OCI-LY7 (cell line): ENCODE data around the gene ARMH1. TPM values are rescaled to one million over a fixed set of nuclear protein-coding genes. Genes with fewer than 3 reads are reported as not detected.

ENCODE experiments used
- BruUV-seq: library from RNA; stranded (reverse); fragments of 400-500 nt; replicated peaks from 2 replicates; lab custom pipeline; 2021; lab: Mats Ljungman, UMichigan
- CTCF ChIA-PET: fragments of 300-600 bp; sonication (Branson Sonifier 250); formaldehyde crosslinking; loops from one replicate; lab custom pipeline; 2022; ENCODE audit warnings: antibody characterized with exemption; ENCODE audit not compliant: unreplicated experiment; lab: Charles Lee
- POLR2A ChIA-PET: fragments of 300-600 bp; sonication (Branson Sonifier 250); formaldehyde crosslinking; loops from one replicate; lab custom pipeline; 2022; ENCODE audit warnings: antibody characterized with exemption; lab: Charles Lee
- DNase-seq: peaks from one replicate; pipeline ENCODE4 v3.0.0-alpha.2; 2015; ENCODE audit warnings: low spot score
- H2AFZ ChIP-seq: fragments of 200-600 bp; sonication (generic), shearing (Covaris generic); 2 replicates; pipeline ENCODE4 v1.6.1; 2014; ENCODE audit warnings: mild to moderate bottlenecking, antibody characterized with exemption, low read length, moderate library complexity
- H3K27ac ChIP-seq: fragments of 200-600 bp; sonication (generic); 2 replicates; pipeline ENCODE4 v1.5.1; 2014; ENCODE audit warnings: mixed run types, low read depth, mild to moderate bottlenecking, moderate library complexity, low read length, inconsistent platforms; ENCODE audit not compliant: poor library complexity, severe bottlenecking
- H3K36me3 ChIP-seq: fragments of 200-600 bp; sonication (generic); 2 replicates; pipeline ENCODE4 v1.6.1; 2014; ENCODE audit warnings: mild to moderate bottlenecking, antibody characterized with exemption, low read length, moderate library complexity, mixed read lengths; ENCODE audit not compliant: insufficient read depth
- H3K4me1 ChIP-seq: fragments of 200-600 bp; sonication (generic); 2 replicates; pipeline ENCODE4 v1.5.1; 2014; ENCODE audit warnings: mild to moderate bottlenecking, low read length; ENCODE audit not compliant: insufficient read depth, poor library complexity, severe bottlenecking
- H3K4me2 ChIP-seq: fragments of 200-600 bp; sonication (generic); 2 replicates; pipeline ENCODE4 v1.6.1; 2014; ENCODE audit warnings: mild to moderate bottlenecking, low read length
- H3K4me3 ChIP-seq: fragments of 200-600 bp; sonication (generic); 2 replicates; pipeline ENCODE4 v1.5.1; 2014; ENCODE audit warnings: mild to moderate bottlenecking, low read depth, low read length; ENCODE audit not compliant: poor library complexity, severe bottlenecking
- H3K79me2 ChIP-seq: fragments of 200-600 bp; sonication (generic); 2 replicates; pipeline ENCODE4 v1.6.1; 2016; ENCODE audit warnings: low read depth, mild to moderate bottlenecking, low read length, moderate library complexity, mixed read lengths; ENCODE audit not compliant: insufficient read depth
- H3K9me2 ChIP-seq: fragments of 200-600 bp; sonication (generic); 2 replicates; pipeline ENCODE4 v1.6.1; 2016; ENCODE audit warnings: mild to moderate bottlenecking, low read length, mixed read lengths; ENCODE audit not compliant: insufficient read depth
- H3K9me3 ChIP-seq: fragments of 200-600 bp; sonication (generic); 2 replicates; pipeline ENCODE4 v1.6.1; 2014; ENCODE audit warnings: mild to moderate bottlenecking, mixed run types, low read length, mixed read lengths
- H4K20me1 ChIP-seq: fragments of 200-600 bp; sonication (generic); 2 replicates; pipeline ENCODE4 v1.6.1; 2014; ENCODE audit warnings: mild to moderate bottlenecking, antibody characterized with exemption, low read length, moderate library complexity, mixed read lengths; ENCODE audit not compliant: insufficient read depth
- EZH2phosphoT487 ChIP-seq: fragments of 200-600 bp; sonication (generic); IDR thresholded peaks from 2 replicates; pipeline ENCODE4 v1.6.1; 2018; ENCODE audit warnings: low read depth, borderline replicate concordance, mild to moderate bottlenecking, mixed run types, antibody characterized with exemption, low read length, moderate library complexity, mixed read lengths
- intact Hi-C: fragments of 100-400 bp; cut with micrococcal nuclease; formaldehyde crosslinking; loops from one replicate; pipeline ENCODE4 v1.10.0; 2022; ENCODE audit not compliant: unreplicated experiment
- total RNA-seq, 2 experiments: library from RNA; depleted of rRNA in 1 of 2; stranded (reverse); fragments of >200 nt in 1 of 2; shearing (Covaris generic) in 1 of 2; gene quantifications; 2 replicates each; pipeline ENCODE4 v1.2.3, GENCODE V29; 2014 to 2022
- TF ChIP-seq, protein P1 (sequence below): fragments of 200-600 bp; sonication (generic); conservative IDR thresholded peaks from 2 replicates; pipeline ENCODE4 v1.5.1; 2014; ENCODE audit warnings: mild to moderate bottlenecking, antibody characterized with exemption, low read length, moderate library complexity, mixed read lengths

ARMH1 gene
- total RNA-seq, 2 experiments from 2014 or later, result 7.8 to 8.9 TPM

DNA sequence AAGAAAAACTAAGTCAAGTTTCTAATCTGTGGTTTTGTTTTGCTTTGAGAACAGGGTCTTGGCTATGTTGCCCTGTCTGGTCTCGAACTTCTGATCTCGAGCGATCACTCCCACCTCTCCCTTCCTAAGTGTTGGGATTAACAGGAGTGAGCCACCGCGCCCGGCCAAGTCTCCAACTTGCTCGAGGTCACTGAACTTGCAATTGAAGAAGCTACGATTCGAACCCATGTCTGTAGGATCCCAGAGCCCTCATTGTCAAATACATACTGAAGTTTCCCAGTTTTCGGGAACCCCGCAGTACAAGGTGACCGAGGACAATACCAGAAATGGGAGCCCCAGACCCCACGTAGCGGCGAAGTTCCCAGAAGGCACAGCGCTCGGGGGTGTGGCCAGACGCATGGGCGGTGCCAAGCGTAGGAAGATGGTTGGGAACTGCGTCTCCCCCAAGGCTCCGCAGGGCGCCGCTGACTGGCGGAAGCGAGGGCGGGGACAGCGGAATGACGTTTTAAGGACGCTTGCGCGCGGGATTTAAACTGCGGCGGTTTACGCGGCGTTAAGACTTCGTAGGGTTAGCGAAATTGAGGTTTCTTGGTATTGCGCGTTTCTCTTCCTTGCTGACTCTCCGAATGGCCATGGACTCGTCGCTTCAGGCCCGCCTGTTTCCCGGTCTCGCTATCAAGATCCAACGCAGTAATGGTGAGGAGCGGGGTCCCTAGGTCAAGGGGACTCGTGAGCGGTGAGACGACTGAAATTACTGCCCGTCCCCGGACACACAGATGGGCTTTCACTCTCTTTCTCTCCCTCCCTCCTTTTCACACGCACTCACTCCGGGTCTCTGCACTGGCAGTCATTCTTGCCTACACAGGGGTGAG lies 65.0 kb downstream of the ARMH1 start, which contains the start of gene KIF2C:
TSS of gene KIF2C (plus strand) at position 531 of the 872 bp plus-strand sequence. CDS start at position 627, 96 bp downstream.
- CTCF ChIA-PET, result no interaction called here
- H3K4me2 ChIP-seq, result peak within 1 kb of the TSS; percentile 95
- no TSS peak for BruUV-seq

DNA sequence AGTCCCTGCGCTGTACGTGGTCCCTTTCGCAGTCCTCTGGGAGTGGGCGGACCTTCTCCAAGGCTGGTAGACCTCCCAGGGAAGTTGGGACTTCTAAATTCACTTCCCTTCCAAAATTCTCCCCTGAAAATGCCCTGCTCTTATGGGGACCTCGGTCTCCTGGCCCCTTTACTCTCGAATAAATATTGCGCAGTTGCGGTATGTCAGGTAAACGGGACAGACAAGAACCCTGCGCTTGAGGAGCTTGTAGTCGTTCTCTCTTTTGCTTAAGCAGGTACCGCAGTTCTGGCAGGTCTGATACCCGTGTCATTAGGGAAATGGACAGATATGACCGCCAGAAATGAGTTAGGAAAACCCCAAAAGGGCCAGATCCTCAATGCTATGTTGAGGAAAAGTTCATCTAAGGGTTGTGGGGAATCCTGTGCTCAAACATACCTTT lies 65.7 kb downstream of the ARMH1 start:
- intact Hi-C loops, result no loop called here
- POLR2A ChIA-PET, result interaction anchor here (0.6 to 4.9 kb wide), 5 partner anchors 9 to 36 kb away, joined by 3 to 45 read pairs (median 7); partner anchors contain the start of genes RNU5D-1 and RPS8
- TSS peak; percentile 93 for BruUV-seq
- Histone ChIP-seq H3K4me1 (peaks cover 28% of the 10 kb centered on the region), H3K79me2 (peaks cover 50% of the 10 kb centered on the region), H3K9me2 (no peaks in the 10 kb centered on the region), H4K20me1 (0 out of 2 replicates have a peak, but pooled peaks cover 5% of the 10 kb centered on the region), H3K27ac (peak overlapping the region; percentile 81), H3K36me3 (peaks cover 51% of the 10 kb centered on the region), H3K4me2 (peak overlapping the region; percentile 91), H2AFZ (peak overlapping the region; percentile 62; the same call in 1 of the 2 replicates), H3K9me3 (no peaks in the 10 kb centered on the region), H3K4me3 (peak overlapping the region; percentile 98)
- peak; percentile 40 for DNase-seq
- CTCF ChIA-PET, result no interaction called here
- no peak for TF ChIP-seq EZH2phosphoT487

More for the DNA sequence above, 65.0 kb downstream of the ARMH1 start, which contains the start of gene KIF2C:
- Histone ChIP-seq H3K9me3 (no peaks in the 10 kb centered on the region), H3K36me3 (peaks cover 46% of the 10 kb centered on the region), H3K27ac (peak within 1 kb of the TSS; percentile 81), H3K79me2 (peaks cover 46% of the 10 kb centered on the region), H3K9me2 (no peaks in the 10 kb centered on the region), H2AFZ (peak within 1 kb of the TSS; percentile 62; the same call in 1 of the 2 replicates), H3K4me3 (peak within 1 kb of the TSS; percentile 98), H3K4me1 (peaks cover 28% of the 10 kb centered on the region), H4K20me1 (0 out of 2 replicates have a peak, but pooled peaks cover 5% of the 10 kb centered on the region)
- POLR2A ChIA-PET, result interaction anchor here (0.6 to 4.9 kb wide), 6 partner anchors 9 to 1829 kb away, joined by 3 to 45 read pairs (median 5); partner anchors contain the start of gene RNU5D-1
- intact Hi-C loops, result loop anchor here (2.0 to 10.0 kb wide), 2 partner anchors 35 to 755 kb away; partner anchors contain the start of genes RPS8 and TESK2
- DNase-seq, result peak; percentile 98
- TF ChIP-seq, protein P1, sequence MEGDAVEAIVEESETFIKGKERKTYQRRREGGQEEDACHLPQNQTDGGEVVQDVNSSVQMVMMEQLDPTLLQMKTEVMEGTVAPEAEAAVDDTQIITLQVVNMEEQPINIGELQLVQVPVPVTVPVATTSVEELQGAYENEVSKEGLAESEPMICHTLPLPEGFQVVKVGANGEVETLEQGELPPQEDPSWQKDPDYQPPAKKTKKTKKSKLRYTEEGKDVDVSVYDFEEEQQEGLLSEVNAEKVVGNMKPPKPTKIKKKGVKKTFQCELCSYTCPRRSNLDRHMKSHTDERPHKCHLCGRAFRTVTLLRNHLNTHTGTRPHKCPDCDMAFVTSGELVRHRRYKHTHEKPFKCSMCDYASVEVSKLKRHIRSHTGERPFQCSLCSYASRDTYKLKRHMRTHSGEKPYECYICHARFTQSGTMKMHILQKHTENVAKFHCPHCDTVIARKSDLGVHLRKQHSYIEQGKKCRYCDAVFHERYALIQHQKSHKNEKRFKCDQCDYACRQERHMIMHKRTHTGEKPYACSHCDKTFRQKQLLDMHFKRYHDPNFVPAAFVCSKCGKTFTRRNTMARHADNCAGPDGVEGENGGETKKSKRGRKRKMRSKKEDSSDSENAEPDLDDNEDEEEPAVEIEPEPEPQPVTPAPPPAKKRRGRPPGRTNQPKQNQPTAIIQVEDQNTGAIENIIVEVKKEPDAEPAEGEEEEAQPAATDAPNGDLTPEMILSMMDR, result no peak
- TF ChIP-seq EZH2phosphoT487, result no peak

DNA sequence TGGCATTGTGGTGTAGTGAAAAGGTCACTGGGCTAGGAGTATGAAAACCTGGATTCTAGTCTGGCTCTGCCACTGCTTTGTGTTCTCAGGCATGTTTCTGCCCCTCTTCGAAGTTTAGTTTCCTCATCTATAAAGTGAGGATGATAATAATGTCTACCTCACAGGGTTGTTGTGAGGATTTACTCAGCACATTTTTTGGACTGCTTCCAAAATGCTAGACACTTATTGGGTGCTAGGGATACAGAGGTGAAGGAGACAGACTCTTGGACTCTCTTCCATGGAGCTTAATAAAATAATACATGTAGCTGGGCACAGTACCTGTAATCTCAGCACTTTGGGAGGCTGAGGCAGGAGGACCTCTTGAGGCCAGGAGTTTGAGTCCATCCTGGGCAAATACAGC lies 68.7 kb downstream of the ARMH1 start:
- no peak overlapping the region for H3K27ac ChIP-seq
- H3K79me2 ChIP-seq, result peaks cover 77% of the 10 kb centered on the region
- ChIA-PET POLR2A (interaction anchor here (0.6 to 4.9 kb wide), 8 partner anchors 9 to 231 kb away, joined by 3 to 45 read pairs (median 3); partner anchors contain the start of genes RNU5D-1 and RPS8), CTCF (interaction anchor here (1.1 kb wide), 1 partner anchor 57 kb away, joined by 5 read pairs; the partner anchor contains the start of gene PLK3)
- H3K9me2 ChIP-seq, result no peaks in the 10 kb centered on the region
- H3K4me1 ChIP-seq, result peaks cover 34% of the 10 kb centered on the region
- TF ChIP-seq, protein P1, result no peak
- TF ChIP-seq EZH2phosphoT487, result no peak
- no peak overlapping the region for H2AFZ ChIP-seq
- H3K36me3 ChIP-seq, result peaks cover 81% of the 10 kb centered on the region
- H3K4me3 ChIP-seq, result peak overlapping the region; percentile 13
- peak overlapping the region; percentile 46 for H3K4me2 ChIP-seq
- no peak for DNase-seq
- BruUV-seq, result no TSS peak
- peaks cover 5% of the 10 kb centered on the region; the same call in 1 of the 2 replicates for H4K20me1 ChIP-seq
- intact Hi-C loops, result no loop called here
- no peaks in the 10 kb centered on the region for H3K9me3 ChIP-seq
